ENCODE data around the gene RFLNA. TPM values are rescaled to one million over a fixed set of nuclear protein-coding genes. Genes with fewer than 3 reads are reported as not detected.

The RFLNA gene, protein sequence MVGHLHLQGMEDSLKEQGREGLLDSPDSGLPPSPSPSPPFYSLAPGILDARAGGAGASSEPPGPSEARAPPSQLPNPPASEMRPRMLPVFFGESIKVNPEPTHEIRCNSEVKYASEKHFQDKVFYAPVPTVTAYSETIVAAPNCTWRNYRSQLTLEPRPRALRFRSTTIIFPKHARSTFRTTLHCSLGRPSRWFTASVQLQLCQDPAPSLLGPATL
- not detected in 2 replicates for total RNA-seq

DNA sequence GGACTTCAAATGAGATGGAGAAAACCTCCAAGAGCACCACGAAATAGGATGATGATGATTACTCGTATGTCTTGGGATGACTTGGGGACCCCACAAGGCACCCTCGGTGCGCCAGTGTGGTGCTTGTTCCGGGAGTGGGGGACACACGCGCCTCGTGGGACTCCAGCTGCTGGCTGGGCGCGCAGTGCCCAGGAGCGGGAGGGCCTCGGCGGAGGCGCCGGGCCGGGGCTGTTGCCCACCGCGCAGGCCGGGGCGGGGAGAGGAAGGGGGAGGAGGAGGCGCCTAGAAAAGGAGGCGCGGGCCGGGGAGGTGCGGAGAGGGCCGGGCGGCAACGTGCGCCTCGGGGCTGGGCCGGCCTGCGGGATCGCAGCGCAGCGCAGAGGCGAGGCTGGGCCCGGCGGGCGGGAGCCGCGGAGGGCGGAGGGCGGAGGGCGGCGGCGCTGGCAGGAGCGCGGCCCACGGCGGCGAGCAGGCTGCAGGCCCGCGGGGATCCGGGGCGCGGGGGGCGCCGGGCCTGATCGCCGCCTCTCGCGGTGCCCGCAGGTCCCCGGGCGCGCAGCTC is at the start of gene RFLNA:
TSS of gene RFLNA (plus strand) at position 314 of the 562 bp plus-strand sequence. CDS start 337 bp downstream, outside the sequence.
- Mint-ChIP-seq H3K4me3 (ENCODE audit: low read depth) (no peak within 1 kb of the TSS), H3K4me1 (ENCODE audit: low read depth) (no peaks in the 10 kb centered on the region), H3K9me3 (no peaks in the 10 kb centered on the region), H3K27me3 (ENCODE audit: low read depth) (peaks cover 29% of the 10 kb centered on the region), H3K27ac (no peak within 1 kb of the TSS), H3K36me3 (ENCODE audit: low read depth) (no peaks in the 10 kb centered on the region)
- intact Hi-C loops (cut with micrococcal nuclease) = no loop called here
- no peak for DNase-seq (ENCODE audit: low spot score)

DNA sequence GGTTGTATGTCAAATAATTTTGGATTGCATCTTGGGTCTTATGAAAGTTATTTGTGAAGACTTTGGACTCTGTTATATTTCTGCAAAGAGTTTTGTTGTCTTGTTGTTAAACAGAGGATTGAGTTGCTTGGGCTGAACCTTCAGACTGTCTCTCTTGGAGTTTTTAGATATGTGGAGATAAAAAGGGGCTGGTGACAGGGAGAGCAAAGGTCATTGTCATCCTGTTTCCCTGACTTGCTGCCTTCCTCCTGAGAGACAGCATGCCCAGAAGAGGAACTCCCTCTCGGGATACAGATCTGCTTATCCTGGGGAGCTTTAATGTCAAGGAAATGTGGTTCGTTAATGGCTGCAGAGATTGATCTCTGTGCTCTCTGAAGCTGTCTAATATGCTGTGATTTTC is 47.6 kb upstream of the RFLNA start:
- Mint-ChIP-seq H3K9me3 (no peaks in the 10 kb centered on the region), H3K4me3 (ENCODE audit: low read depth) (no peak overlapping the region), H3K4me1 (ENCODE audit: low read depth) (no peaks in the 10 kb centered on the region), H3K36me3 (ENCODE audit: low read depth) (no peaks in the 10 kb centered on the region), H3K27ac (no peak overlapping the region), H3K27me3 (ENCODE audit: low read depth) (peaks cover 3% of the 10 kb centered on the region)
- intact Hi-C loops (cut with micrococcal nuclease) = no loop called here
- no peak for DNase-seq (ENCODE audit: low spot score)

- H3K4me3 Mint-ChIP-seq (ENCODE audit: low read depth) = no peak overlapping the region
- no peaks in the 10 kb centered on the region for H3K4me1 Mint-ChIP-seq (ENCODE audit: low read depth)
- H3K36me3 Mint-ChIP-seq (ENCODE audit: low read depth) = no peaks in the 10 kb centered on the region
- intact Hi-C loops (cut with micrococcal nuclease) = no loop called here
- no peak for DNase-seq (ENCODE audit: low spot score)
- no peaks in the 10 kb centered on the region for H3K9me3 Mint-ChIP-seq
- peaks cover 3% of the 10 kb centered on the region for H3K27me3 Mint-ChIP-seq (ENCODE audit: low read depth)
- no peak overlapping the region for H3K27ac Mint-ChIP-seq
Measured at GRCh38 chr12:124248941-124249825, 45.7 kb upstream of the RFLNA start.

DNA sequence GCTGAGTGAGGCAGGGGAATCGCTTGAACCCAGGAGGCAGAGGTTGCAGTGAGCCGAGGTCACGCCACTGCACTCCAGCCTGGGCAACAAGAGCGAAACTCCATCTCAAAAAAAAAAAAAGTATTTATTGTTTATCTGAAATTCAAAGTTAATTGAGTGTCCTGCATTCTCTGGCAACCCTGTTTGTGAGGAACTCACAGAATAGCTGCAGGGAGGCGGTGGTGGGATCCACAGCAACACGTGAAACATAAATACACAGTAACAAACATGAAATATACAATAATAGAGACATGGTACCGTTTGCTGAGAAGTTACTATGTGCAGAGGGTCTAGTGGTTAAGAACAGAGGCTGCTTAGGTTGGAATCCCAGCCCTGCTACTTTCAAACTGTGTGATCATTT is 43.7 kb upstream of the RFLNA start:
- no peaks in the 10 kb centered on the region for H3K4me1 Mint-ChIP-seq (ENCODE audit: low read depth)
- no peaks in the 10 kb centered on the region for H3K9me3 Mint-ChIP-seq
- H3K27ac Mint-ChIP-seq = no peak overlapping the region
- H3K36me3 Mint-ChIP-seq (ENCODE audit: low read depth) = no peaks in the 10 kb centered on the region
- H3K27me3 Mint-ChIP-seq (ENCODE audit: low read depth) = peaks cover 3% of the 10 kb centered on the region
- H3K4me3 Mint-ChIP-seq (ENCODE audit: low read depth) = no peak overlapping the region
- intact Hi-C loops (cut with micrococcal nuclease) = no loop called here
- DNase-seq (ENCODE audit: low spot score) = no peak

- Mint-ChIP-seq H3K4me3 (ENCODE audit: low read depth) (no peak overlapping the region), H3K27ac (no peak overlapping the region), H3K36me3 (ENCODE audit: low read depth) (no peaks in the 10 kb centered on the region), H3K9me3 (no peaks in the 10 kb centered on the region), H3K4me1 (ENCODE audit: low read depth) (no peaks in the 10 kb centered on the region), H3K27me3 (ENCODE audit: low read depth) (peaks cover 4% of the 10 kb centered on the region)
- intact Hi-C loops (cut with micrococcal nuclease) = no loop called here
- DNase-seq (ENCODE audit: low spot score) = no peak
Measured at GRCh38 chr12:124252964-124253363, 41.9 kb upstream of the RFLNA start.

DNA sequence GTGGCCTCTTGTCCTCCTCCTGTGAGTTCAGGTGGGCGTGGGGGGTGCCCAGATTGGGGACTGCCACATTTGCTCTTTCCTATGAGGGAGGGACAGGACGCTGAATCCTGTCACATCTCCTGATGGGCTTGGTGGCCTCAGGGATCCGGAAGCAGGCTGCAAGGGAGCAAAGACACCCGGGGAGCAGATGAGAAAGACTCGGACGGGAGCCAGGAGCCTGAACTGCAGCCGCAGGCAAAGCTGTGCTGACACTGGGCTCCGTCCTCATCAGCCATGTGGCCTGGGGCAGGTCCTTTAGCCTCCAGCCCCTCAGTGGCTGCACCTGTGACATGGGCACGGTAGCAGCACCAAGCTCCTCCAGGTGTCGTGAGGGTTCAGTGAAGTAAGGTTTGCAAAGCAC is 40.8 kb upstream of the RFLNA start:
- Mint-ChIP-seq H3K9me3 (no peaks in the 10 kb centered on the region), H3K4me3 (ENCODE audit: low read depth) (no peak overlapping the region), H3K27me3 (ENCODE audit: low read depth) (peaks cover 13% of the 10 kb centered on the region), H3K4me1 (ENCODE audit: low read depth) (no peaks in the 10 kb centered on the region), H3K36me3 (ENCODE audit: low read depth) (no peaks in the 10 kb centered on the region), H3K27ac (no peak overlapping the region)
- intact Hi-C loops (cut with micrococcal nuclease) = no loop called here
- DNase-seq (ENCODE audit: low spot score) = no peak

DNA sequence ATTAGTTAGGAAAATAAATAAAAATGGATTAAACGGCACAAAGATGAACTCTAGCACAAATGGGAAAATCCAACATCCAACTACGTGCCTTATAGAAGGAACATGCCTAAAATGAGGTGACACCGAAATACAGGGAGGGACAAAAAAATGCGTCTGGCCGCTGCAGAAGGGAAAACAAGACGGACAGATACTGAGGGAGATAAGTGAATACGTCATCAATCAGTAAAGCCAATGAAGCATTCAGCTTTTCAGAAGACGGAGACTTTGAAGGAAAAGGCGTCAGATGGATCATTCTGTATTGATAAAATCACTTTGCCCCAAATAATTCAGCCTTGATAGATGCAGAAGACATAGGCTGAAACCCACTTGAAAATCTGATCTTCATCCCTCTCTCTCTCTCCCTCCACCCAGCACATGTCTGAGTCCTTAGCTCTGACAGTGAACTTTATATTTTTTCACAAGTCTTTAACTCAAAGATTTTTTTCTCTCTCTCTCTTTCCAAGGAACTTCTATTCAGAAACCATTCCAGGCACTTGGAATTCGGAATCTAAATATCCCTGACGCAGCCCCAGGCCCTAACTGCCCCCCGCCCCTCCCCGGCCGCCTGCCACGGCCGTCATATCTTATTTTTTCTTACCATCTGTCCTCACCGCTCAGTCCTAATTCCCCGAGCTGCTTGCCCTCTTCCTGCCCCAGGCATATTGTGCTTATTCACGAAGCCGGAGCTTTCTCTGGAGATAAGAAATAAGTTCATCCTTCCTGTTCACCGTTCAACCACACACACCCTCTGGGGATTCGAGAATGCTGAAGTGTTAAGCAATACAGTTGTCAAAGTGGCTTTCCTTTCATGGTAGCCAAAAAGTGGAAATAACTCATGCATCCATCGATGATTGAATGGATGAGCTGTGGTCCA is 35.5 kb upstream of the RFLNA start:
- H3K4me1 Mint-ChIP-seq (ENCODE audit: low read depth) = no peaks in the 10 kb centered on the region
- no peaks in the 10 kb centered on the region for H3K9me3 Mint-ChIP-seq
- intact Hi-C loops (cut with micrococcal nuclease) = no loop called here
- no peaks in the 10 kb centered on the region for H3K36me3 Mint-ChIP-seq (ENCODE audit: low read depth)
- H3K27ac Mint-ChIP-seq = no peak overlapping the region
- no peak overlapping the region for H3K4me3 Mint-ChIP-seq (ENCODE audit: low read depth)
- no peak for DNase-seq (ENCODE audit: low spot score)
- peaks cover 22% of the 10 kb centered on the region for H3K27me3 Mint-ChIP-seq (ENCODE audit: low read depth)

GRCh38 chr12:124261885-124262284 is 33.0 kb upstream of the RFLNA start:
- intact Hi-C loops (cut with micrococcal nuclease) = no loop called here
- DNase-seq (ENCODE audit: low spot score) = no peak
- Mint-ChIP-seq H3K9me3 (no peaks in the 10 kb centered on the region), H3K36me3 (ENCODE audit: low read depth) (no peaks in the 10 kb centered on the region), H3K27ac (no peak overlapping the region), H3K27me3 (ENCODE audit: low read depth) (peaks cover 21% of the 10 kb centered on the region), H3K4me3 (ENCODE audit: low read depth) (no peak overlapping the region), H3K4me1 (ENCODE audit: low read depth) (no peaks in the 10 kb centered on the region)

- Mint-ChIP-seq H3K36me3 (ENCODE audit: low read depth) (no peaks in the 10 kb centered on the region), H3K4me1 (ENCODE audit: low read depth) (no peaks in the 10 kb centered on the region), H3K27me3 (ENCODE audit: low read depth) (peaks cover 8% of the 10 kb centered on the region), H3K4me3 (ENCODE audit: low read depth) (no peak overlapping the region), H3K9me3 (no peaks in the 10 kb centered on the region), H3K27ac (no peak overlapping the region)
- intact Hi-C loops (cut with micrococcal nuclease) = no loop called here
- no peak for DNase-seq (ENCODE audit: low spot score)
Measured at GRCh38 chr12:124264089-124264795, 30.7 kb upstream of the RFLNA start.

GRCh38 chr12:124264879-124265278 is 30.0 kb upstream of the RFLNA start:
- Mint-ChIP-seq H3K27me3 (ENCODE audit: low read depth) (peaks cover 3% of the 10 kb centered on the region), H3K36me3 (ENCODE audit: low read depth) (no peaks in the 10 kb centered on the region), H3K27ac (no peak overlapping the region), H3K9me3 (no peaks in the 10 kb centered on the region), H3K4me3 (ENCODE audit: low read depth) (no peak overlapping the region), H3K4me1 (ENCODE audit: low read depth) (no peaks in the 10 kb centered on the region)
- intact Hi-C loops (cut with micrococcal nuclease) = no loop called here
- no peak for DNase-seq (ENCODE audit: low spot score)

- H3K27me3 Mint-ChIP-seq (ENCODE audit: low read depth) = no peaks in the 10 kb centered on the region
- no peaks in the 10 kb centered on the region for H3K9me3 Mint-ChIP-seq
- H3K4me1 Mint-ChIP-seq (ENCODE audit: low read depth) = no peaks in the 10 kb centered on the region
- H3K36me3 Mint-ChIP-seq (ENCODE audit: low read depth) = no peaks in the 10 kb centered on the region
- no peak overlapping the region for H3K27ac Mint-ChIP-seq
- no peak for DNase-seq (ENCODE audit: low spot score)
- intact Hi-C loops (cut with micrococcal nuclease) = no loop called here
- no peak overlapping the region for H3K4me3 Mint-ChIP-seq (ENCODE audit: low read depth)
Measured at GRCh38 chr12:124267205-124267778, 27.6 kb upstream of the RFLNA start.

DNA sequence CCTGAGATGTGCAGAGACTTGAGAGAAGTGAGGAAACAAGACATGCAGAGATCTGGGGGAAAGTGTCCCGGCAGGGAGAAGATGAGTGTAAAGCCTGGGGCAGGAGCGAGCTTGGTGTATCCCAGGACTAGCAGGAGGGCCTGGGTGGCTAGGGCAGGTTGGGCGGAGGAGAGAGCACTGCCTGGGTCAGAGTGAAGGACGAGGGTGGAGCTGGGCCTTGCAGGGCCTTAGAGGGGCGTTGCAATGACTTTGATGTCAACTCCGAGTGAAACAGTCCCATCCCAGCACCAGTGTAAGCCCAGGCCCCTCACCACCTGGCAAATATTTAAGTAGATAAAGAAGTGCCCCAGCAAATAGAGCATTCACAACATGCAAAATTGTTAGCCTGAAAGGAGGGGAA is 24.2 kb upstream of the RFLNA start:
- Mint-ChIP-seq H3K4me3 (ENCODE audit: low read depth) (no peak overlapping the region), H3K27ac (no peak overlapping the region), H3K36me3 (ENCODE audit: low read depth) (no peaks in the 10 kb centered on the region), H3K27me3 (ENCODE audit: low read depth) (no peaks in the 10 kb centered on the region), H3K4me1 (ENCODE audit: low read depth) (no peaks in the 10 kb centered on the region), H3K9me3 (no peaks in the 10 kb centered on the region)
- intact Hi-C loops (cut with micrococcal nuclease) = no loop called here
- DNase-seq (ENCODE audit: low spot score) = no peak

Data from activated T-helper 2 cell treated with anti-CD3 and anti-CD28 coated beads, Interferon-gamma antibody, Interleukin-2, Interleukin-4, amounts not matched to agents 10 μg/mL and 5 μg/mL and 100 μg/mL, durations not matched to agents 14 hours and 24 hours and 36 hours (primary cell).